GM12874 (cell line): Measurements from ENCODE around the gene GPS1.

Source experiments
- CTCF ChIP-seq: IDR thresholded peaks from 2 replicates; pipeline ENCODE4 v1.5.1; 2011; ENCODE audit warnings: low read depth, mild to moderate bottlenecking, control low read depth, low read length, moderate library complexity; ENCODE audit not compliant: insufficient read depth

GPS1 gene

GRCh38 chr17:82055023-82055964, 3.6 kb downstream of the GPS1 start:
- TF ChIP-seq CTCF: no peak

GRCh38 chr17:82055965-82056728, 4.4 kb downstream of the GPS1 start:
- TF ChIP-seq CTCF: no peak

GRCh38 chr17:82056729-82057621, 5.3 kb downstream of the GPS1 start:
- TF ChIP-seq CTCF: no peak

GRCh38 chr17:82058230-82058854, 6.6 kb downstream of the GPS1 start:
- no peak for TF ChIP-seq CTCF

GRCh38 chr17:82058855-82059249, 7.2 kb downstream of the GPS1 start:
- TF ChIP-seq CTCF: no peak

- TF ChIP-seq CTCF: no peak
Observed at GRCh38 chr17:82059272-82060000, 7.7 kb downstream of the GPS1 start.
